ENCODE data around the gene AKAP7. TPM values are rescaled to one million over a fixed set of nuclear protein-coding genes. Genes with fewer than 3 reads are reported as not detected.

The AKAP7 gene
- total RNA-seq, 1 donor from 2014 or later, result 2.7 TPM

- ATAC-seq, result no peak
Observed at GRCh38 chr6:131205481-131206244, 70.4 kb downstream of the AKAP7 start.

- no peak for ATAC-seq
Observed at GRCh38 chr6:131206463-131207251, 71.4 kb downstream of the AKAP7 start.

DNA sequence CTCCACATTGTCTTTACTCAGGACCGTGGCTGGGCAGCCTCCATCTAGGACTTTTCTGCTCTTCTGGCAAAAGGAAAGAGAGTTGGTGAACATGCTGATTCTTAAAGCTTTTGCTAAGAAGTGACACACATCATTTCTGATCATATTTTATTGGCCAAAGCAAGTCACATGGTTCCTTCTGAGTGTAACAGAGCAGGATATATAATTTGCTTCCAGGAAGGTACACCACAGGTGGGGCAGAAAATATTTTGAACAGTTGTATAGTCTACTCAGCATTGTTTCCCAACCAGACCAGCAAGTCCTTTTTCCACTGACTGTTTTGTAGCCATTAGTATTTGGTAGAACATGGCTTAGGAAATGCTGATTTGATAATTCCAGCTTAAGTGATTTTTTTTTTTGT lies 73.5 kb downstream of the AKAP7 start:
- peak; percentile 81 for ATAC-seq

GRCh38 chr6:131210469-131210868 lies 75.2 kb downstream of the AKAP7 start:
- ATAC-seq, result no peak

DNA sequence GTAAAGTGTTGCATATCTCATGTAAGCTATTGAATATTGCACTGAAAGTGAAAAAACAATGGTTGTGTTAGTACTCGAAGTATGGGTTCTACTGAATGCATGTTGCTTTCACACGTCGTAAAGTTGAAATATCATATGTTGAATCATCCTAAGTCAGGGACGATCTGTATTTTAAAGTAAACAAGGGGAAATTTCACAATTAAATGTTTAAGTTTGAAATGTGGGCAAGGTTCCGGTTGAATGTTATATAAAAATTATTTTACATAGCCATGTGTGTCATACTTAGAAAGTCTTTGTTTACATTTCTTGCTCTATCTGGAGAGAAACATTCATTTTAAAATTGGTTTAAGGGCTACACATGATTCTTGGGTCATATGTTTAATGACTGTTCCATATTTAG lies 76.8 kb downstream of the AKAP7 start:
- ATAC-seq, result no peak

- ATAC-seq, result no peak
Observed at GRCh38 chr6:131212913-131213312, 77.6 kb downstream of the AKAP7 start.

- no peak for ATAC-seq
Observed at GRCh38 chr6:131213501-131213990, 78.3 kb downstream of the AKAP7 start.

DNA sequence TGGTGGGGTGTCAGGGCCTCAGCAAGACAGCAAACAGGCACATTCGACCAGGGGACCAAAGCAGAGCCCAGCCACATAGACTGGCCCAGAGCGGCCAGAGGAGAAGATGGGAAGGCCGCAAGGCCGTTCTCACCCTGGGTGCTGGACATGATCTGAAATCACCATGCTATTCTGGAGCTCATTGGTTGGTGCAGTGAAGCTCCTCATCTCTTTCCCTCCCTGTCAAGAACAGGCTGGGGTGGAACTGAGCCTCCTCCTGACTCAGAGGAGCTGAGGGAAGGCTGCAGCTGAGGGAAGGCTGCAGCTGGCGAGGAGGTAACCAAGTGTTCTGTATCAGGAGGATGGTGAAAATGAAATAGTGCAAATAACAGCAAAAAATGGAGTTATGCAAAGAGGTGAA lies 80.0 kb downstream of the AKAP7 start:
- no peak for ATAC-seq

DNA sequence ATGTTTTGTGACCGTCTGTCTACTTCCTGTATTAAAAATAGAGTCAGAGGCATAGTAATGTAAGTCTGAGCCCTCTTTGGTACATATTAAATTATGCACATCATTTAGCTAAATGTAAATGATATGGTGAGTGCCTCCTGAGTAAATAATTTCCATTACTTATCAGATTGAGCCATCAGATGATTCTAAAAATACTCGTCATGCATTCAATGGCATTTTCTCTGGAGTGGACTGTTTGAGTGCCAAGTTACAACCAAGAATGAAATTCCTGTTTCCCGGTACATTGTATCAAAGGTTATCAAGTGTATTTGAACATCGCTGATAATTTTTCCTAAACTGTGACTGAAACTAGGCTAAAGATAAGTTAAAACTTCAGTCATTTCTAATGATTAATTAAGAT lies 81.0 kb downstream of the AKAP7 start:
- no peak for ATAC-seq

GRCh38 chr6:131222773-131223172 lies 87.5 kb downstream of the AKAP7 start:
- no peak for ATAC-seq

- no peak for ATAC-seq
Observed at GRCh38 chr6:131223416-131223815, 88.1 kb downstream of the AKAP7 start.

DNA sequence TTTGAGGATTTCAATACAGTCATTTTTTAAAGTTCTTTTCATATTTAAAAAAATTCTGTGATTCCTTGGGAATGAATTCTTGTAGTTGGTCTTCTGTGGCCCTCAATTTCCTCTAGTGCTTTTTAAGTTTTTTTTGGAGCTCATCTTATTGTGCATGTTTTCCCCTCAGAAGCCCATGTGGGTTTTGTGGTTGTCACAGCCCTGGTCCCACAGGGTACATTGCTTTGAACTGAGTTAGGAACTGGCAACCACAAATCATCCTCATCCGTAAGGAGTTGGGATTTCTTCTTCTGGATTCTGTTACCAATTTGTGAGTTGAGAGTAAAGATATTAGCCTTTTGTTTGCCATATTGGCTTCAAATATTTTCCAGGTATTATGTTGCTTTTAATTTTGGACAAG lies 89.9 kb downstream of the AKAP7 start:
- ATAC-seq, result no peak

DNA sequence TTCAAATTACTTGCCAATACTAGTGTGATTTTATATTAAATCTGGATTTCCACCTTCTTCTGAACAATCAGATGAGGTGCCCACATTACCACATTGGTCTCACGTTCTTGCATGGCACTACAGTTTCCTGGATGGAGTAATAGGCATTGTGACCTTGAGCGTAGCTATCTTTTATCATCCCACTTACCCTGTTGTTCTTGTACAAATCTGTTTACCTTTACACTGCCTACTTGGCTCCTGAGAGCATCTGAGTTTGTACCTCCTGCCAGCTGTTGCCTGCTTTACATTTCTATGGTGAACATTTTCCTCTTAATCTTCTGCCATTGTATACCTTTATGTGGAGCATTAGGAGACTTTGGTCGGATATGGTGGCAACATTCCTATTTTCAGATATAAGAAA lies 90.7 kb downstream of the AKAP7 start:
- no peak for ATAC-seq

DNA sequence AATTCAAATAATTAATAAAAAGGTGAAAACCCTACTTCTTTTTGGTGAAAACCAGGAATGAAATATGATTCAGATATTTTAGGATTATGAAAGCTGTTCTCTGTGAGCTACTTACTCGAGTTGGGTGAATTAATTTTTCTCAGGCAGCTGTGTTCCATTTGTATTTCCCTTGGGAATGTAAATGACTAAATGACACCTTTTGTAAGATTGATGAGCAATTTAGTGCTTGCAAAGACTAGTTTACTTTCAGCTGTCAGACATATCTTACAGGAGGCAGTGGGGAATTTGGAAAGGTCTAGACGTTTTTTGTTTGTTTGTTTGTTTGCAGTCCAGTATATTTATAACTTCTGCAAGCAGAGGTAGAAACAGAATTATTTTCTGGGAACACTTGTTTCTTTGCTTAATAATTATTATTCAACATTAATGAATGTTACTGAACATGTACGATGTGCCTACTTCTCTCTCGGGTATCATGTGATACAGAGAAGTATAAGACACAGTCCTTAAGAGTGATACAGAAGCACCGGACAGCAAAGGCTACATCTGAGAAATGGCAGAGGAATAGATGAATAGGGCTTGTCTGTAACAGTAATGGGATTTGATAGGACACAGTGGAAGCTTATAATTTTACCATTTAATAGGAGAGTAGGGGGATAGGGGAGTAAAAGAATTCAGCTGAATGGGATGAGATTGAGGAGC lies 91.3 kb downstream of the AKAP7 start:
- ATAC-seq, result no peak

DNA sequence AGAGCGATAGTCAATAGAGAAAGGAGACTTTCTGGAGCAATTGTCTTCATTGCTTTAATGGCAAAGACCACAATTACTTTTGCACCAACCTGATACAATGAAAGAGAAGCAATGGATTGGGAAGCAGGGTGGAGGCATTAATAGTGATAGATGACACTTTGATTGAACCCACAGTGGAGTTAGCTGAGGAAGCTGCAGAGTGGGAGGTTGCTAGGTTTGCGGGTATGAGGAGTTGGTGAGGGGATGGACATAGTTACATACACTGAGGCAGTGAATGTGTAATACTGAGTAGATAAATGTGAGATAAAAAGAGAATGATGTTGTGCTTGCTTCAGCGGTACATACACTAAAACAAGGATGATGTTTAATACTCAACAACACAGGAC lies 91.9 kb downstream of the AKAP7 start:
- no peak for ATAC-seq

DNA sequence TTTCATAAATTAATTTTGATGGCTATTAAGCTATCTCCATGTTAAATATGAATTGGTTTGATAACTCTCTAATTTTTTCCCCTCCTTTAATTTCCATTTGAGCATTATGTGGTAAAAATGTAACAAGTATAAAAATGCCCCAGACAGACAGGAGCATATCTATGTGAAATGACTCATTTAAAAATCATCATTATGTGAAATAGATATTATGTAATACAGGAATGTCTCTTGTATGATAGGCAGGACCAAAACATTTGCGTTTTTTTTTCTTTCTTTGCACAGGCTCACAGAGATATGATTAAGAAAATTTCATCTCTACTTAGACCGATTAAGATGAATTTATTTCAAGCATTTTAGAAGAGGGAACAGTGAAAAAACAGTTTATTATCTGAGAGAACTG lies 95.8 kb downstream of the AKAP7 start:
- ATAC-seq, result no peak

- ATAC-seq, result no peak
Observed at GRCh38 chr6:131231891-131232290, 96.6 kb downstream of the AKAP7 start.

DNA sequence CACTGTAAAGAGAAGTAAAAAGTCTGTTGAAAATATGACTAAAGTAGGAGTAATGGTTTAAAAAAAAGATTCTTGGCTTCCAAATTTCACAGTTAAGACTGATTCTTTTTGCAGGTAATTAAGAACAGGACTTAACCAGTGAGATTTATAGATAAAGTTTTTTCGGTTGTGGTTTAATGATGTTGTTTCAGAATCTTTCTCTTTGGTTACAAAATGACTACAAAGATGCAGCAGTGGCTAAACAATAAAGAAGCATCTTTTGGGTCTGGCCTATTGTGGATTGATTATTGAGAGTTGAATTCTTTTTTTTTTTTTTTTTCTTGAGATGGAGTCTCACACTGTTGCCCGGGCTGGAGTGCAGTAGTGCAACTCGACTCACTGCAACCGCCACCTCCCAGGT lies 109.7 kb downstream of the AKAP7 start:
- ATAC-seq, result no peak

- peak; percentile 39 for ATAC-seq
Observed at GRCh38 chr6:131250122-131250521, 114.9 kb downstream of the AKAP7 start.

DNA sequence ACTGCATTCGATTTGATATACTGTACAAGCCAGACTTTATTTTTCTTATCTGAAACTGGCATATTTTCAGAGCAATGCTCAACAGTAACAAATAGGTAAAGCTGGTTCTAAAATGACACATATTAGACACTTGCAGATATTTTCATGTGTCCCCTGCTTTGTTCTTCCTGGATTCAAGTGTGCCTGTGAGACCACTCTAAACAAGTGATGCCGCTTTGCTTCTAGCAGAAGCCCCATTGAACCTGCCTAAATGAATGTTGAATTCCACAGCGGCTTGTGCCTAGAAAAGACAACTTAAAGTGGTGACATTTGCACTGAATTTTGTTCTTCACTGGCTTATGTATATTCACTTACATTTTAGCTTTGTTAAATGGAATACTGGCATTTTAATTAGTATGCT lies 115.7 kb downstream of the AKAP7 start:
- ATAC-seq, result no peak

GRCh38 chr6:131251590-131252199 lies 116.4 kb downstream of the AKAP7 start:
- no peak for ATAC-seq

GRCh38 chr6:131255434-131255833 lies 120.2 kb downstream of the AKAP7 start:
- no peak for ATAC-seq

DNA sequence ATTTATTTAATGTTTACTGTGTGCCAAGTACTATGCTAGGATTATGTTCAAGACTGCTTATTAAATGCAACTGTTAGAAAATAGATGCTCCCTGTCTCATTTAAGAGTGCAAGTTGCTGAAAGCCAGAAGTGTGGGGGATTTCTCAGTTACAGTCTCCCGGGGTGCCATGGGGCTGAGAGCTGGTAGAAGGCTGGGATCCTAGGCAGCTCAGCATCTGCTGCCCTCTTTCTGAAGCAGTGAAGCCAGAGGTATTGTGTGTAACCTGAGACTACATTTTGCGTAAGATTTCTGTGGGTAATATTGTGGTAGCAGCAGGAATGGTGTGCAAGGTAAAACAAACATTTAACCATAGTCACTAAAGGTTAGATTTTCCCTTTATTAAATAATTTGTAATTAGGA lies 120.6 kb downstream of the AKAP7 start:
- no peak for ATAC-seq
